ENCODE measurements around the gene SPOPL.
"Not testable (repeated sequence)": the region's sequence is repeated elsewhere in the genome, so short reads cannot be mapped to it uniquely, and the experiment has no call there.

The SPOPL gene

GRCh38 chr2:138531913-138532312 lies 30.3 kb downstream of the SPOPL start:
- no peak for DNase-seq

GRCh38 chr2:138534791-138535190 lies 33.2 kb downstream of the SPOPL start:
- DNase-seq = no peak

GRCh38 chr2:138536302-138536701 lies 34.7 kb downstream of the SPOPL start:
- DNase-seq = no peak

GRCh38 chr2:138536740-138537139 lies 35.2 kb downstream of the SPOPL start:
- no peak for DNase-seq

- no peak for DNase-seq
These were observed 35.8 kb downstream of the SPOPL start for GRCh38 chr2:138537170-138537915.

- DNase-seq = not testable (repeated sequence)
These were observed 42.6 kb downstream of the SPOPL start for GRCh38 chr2:138544206-138544605.

- DNase-seq = no peak
These were observed 47.2 kb downstream of the SPOPL start for GRCh38 chr2:138548796-138549195.

- DNase-seq = no peak
These were observed 48.6 kb downstream of the SPOPL start for GRCh38 chr2:138550172-138550571.

- no peak for DNase-seq
These were observed 49.2 kb downstream of the SPOPL start for GRCh38 chr2:138550670-138551287.

GRCh38 chr2:138554123-138554522 lies 52.6 kb downstream of the SPOPL start:
- no peak for DNase-seq

- DNase-seq = no peak
These were observed 58.1 kb downstream of the SPOPL start for GRCh38 chr2:138559641-138560040.

- no peak for DNase-seq
These were observed 63.1 kb downstream of the SPOPL start for GRCh38 chr2:138564586-138565229.

GRCh38 chr2:138565230-138565598 lies 63.6 kb downstream of the SPOPL start:
- no peak for DNase-seq

GRCh38 chr2:138572318-138572717 lies 70.7 kb downstream of the SPOPL start:
- no peak for DNase-seq

GRCh38 chr2:138577066-138577465 lies 75.5 kb downstream of the SPOPL start:
- DNase-seq = no peak

- DNase-seq = no peak
These were observed 78.0 kb downstream of the SPOPL start for GRCh38 chr2:138579556-138579955.

GRCh38 chr2:138581909-138582308 lies 80.3 kb downstream of the SPOPL start:
- no peak for DNase-seq

GRCh38 chr2:138589663-138590062 lies 88.1 kb downstream of the SPOPL start:
- no peak for DNase-seq

GRCh38 chr2:138596403-138596802 lies 94.8 kb downstream of the SPOPL start:
- no peak for DNase-seq

GRCh38 chr2:138600732-138601457 lies 99.3 kb downstream of the SPOPL start:
- DNase-seq = no peak

- no peak for DNase-seq
These were observed 100.0 kb downstream of the SPOPL start for GRCh38 chr2:138601458-138602165.

GRCh38 chr2:138602166-138602460 lies 100.5 kb downstream of the SPOPL start:
- DNase-seq = no peak

GRCh38 chr2:138607746-138608145 lies 106.2 kb downstream of the SPOPL start:
- no peak for DNase-seq

Measured in activated effector memory CD4-positive, alpha-beta T cell treated with Interleukin-2 at 50 U/mL for 16 hours (primary cell).